ENCODE data around the gene HBS1L. TPM values are rescaled to one million over a fixed set of nuclear protein-coding genes. Genes with fewer than 3 reads are reported as not detected.

Gene HBS1L
- total and polyA plus RNA-seq, 11 donors: 23.6 to 101 (median 81.3) TPM

DNA sequence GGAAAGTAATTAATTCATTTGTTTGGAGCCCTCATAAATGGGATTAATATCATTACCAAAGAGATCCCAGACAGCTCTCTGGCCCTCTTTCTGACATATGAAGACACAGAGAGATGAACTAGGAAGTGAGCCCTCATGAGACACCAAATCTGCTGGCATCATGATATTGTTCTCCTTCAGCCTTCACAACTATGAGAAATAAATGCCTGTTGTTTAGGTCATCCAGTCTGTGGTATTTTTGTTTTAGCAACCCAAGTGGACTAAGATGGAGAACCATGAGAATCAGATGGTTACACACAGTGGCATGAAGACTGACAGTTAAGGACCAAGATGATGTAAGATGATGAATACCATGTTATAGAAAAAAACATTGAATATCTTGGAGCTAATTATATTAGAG is 16.9 kb upstream of the HBS1L start:
- Histone ChIP-seq H3K4me3 (no peak overlapping the region), H3K4me1 (peaks cover 0 to 3% (median 0%) of the 10 kb centered on the region in 12 donors), H3K36me3 (no peaks in the 10 kb centered on the region), H3K27ac (no peak overlapping the region), H3K27me3 (peaks cover 0 to 3% (median 0%) of the 10 kb centered on the region in 9 donors), H3K9me3 (no peaks in the 10 kb centered on the region)
- intact Hi-C loops (cut with DNase I): no loop called here
- DNase-seq: no peak
- no peak for ATAC-seq
- TF ChIP-seq, protein P1, sequence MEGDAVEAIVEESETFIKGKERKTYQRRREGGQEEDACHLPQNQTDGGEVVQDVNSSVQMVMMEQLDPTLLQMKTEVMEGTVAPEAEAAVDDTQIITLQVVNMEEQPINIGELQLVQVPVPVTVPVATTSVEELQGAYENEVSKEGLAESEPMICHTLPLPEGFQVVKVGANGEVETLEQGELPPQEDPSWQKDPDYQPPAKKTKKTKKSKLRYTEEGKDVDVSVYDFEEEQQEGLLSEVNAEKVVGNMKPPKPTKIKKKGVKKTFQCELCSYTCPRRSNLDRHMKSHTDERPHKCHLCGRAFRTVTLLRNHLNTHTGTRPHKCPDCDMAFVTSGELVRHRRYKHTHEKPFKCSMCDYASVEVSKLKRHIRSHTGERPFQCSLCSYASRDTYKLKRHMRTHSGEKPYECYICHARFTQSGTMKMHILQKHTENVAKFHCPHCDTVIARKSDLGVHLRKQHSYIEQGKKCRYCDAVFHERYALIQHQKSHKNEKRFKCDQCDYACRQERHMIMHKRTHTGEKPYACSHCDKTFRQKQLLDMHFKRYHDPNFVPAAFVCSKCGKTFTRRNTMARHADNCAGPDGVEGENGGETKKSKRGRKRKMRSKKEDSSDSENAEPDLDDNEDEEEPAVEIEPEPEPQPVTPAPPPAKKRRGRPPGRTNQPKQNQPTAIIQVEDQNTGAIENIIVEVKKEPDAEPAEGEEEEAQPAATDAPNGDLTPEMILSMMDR (IDR thresholded peaks at IDR 0.05): no peak
- TF ChIP-seq POLR2A (IDR thresholded peaks at IDR 0.05): no peak

DNA sequence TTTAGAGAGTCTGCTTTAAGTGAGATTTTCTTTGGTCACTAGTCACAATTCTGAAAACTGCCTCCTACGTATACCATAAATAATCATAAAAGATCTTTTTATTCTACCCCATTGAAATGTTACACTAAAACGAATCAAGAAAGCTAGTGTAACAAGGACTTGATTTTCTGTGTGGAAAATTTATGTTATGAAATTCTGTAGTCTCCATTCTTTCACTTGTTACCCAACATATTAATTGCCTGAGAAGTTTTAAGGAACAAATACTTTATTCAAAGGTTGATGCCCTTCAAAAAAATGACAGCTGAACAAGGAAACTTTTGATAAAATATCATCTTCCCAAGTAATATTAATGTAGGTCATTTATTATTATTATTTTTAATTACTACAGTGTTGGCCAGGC is 13.3 kb upstream of the HBS1L start:
- intact Hi-C loops (cut with DNase I): no loop called here
- ATAC-seq: no peak

DNA sequence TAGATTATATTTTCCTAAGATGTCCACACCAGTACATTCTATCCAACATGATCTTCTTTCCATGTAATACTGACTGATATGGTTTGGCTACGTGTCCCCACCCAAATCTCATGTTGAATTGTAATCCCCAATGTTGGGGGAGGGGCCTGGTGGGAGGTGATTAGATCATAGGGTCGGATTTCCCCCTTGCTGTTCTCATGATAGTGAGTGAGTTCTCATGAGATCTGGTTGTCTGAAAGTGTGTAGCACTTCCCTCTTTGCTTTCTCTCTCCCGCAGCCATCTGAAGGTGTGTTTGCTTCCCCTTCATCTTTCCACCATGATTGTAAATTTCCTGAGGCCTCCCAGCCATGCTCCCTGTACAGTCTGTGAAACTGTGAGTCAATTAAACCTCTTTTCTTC is 12.2 kb upstream of the HBS1L start:
- TF ChIP-seq, protein P1 (IDR thresholded peaks at IDR 0.05): no peak
- no peak for TF ChIP-seq POLR2A (IDR thresholded peaks at IDR 0.05)
- H3K36me3 ChIP-seq: no peaks in the 10 kb centered on the region
- WGBS, 4 donors: 57 to 64% (median 63%) methylated on average over 3 of the region's 3 CpGs
- intact Hi-C loops (cut with DNase I): no loop called here
- H3K4me1 ChIP-seq: peaks cover 0 to 5% (median 0%) of the 10 kb centered on the region in 12 donors
- DNase-seq (no peak), ATAC-seq (no peak)
- H3K4me3 ChIP-seq: no peak overlapping the region
- no peak overlapping the region for H3K27ac ChIP-seq
- H3K9me3 ChIP-seq: no peaks in the 10 kb centered on the region
- H3K27me3 ChIP-seq: no peaks in the 10 kb centered on the region

More for the DNA sequence above, 13.3 kb upstream of the HBS1L start:
- no peaks in the 10 kb centered on the region for H3K36me3 ChIP-seq
- no peak for TF ChIP-seq POLR2A (IDR thresholded peaks at IDR 0.05)
- TF ChIP-seq, protein P1 (IDR thresholded peaks at IDR 0.05): no peak
- H3K27ac ChIP-seq: no peak overlapping the region
- H3K4me1 ChIP-seq: peaks cover 0 to 5% (median 0%) of the 10 kb centered on the region in 12 donors
- H3K9me3 ChIP-seq: no peaks in the 10 kb centered on the region
- no peak overlapping the region for H3K4me3 ChIP-seq
- H3K27me3 ChIP-seq: no peaks in the 10 kb centered on the region
- DNase-seq: no peak
- 86 to 93% (median 88%) methylated on average over 2 of the region's 2 CpGs for WGBS, 4 donors

DNA sequence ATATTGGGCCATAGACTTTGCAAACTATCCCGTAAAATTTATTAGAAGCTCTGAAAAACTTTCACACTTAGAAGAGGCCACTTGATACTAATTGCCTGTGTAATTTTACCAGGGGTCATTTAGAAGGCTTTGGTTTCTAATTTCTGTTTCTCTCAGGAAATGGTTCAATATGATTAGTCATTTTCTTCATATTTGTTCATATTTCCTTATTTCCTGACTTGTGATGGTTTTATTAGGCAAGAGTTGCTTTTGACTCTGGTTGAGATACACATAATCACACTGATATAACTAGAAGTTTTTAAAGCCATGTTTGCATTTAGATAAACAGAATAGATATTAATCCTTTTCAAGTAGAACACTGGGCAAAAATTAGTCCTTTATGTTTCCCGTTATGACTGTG is 11.8 kb upstream of the HBS1L start:
- intact Hi-C loops (cut with DNase I): no loop called here

More for the DNA sequence above, 11.8 kb upstream of the HBS1L start:
- DNase-seq (no peak), ATAC-seq (no peak)
- H3K4me1 ChIP-seq: peaks cover 0 to 5% (median 0%) of the 10 kb centered on the region in 12 donors
- TF ChIP-seq, protein P1 (IDR thresholded peaks at IDR 0.05): no peak
- no peak for TF ChIP-seq POLR2A (IDR thresholded peaks at IDR 0.05)
- no peaks in the 10 kb centered on the region for H3K9me3 ChIP-seq
- 85 to 94% (median 87%) methylated on average over 2 of the region's 2 CpGs for WGBS, 4 donors
- no peak overlapping the region for H3K4me3 ChIP-seq
- no peak overlapping the region for H3K27ac ChIP-seq
- no peaks in the 10 kb centered on the region for H3K27me3 ChIP-seq
- no peaks in the 10 kb centered on the region for H3K36me3 ChIP-seq
